GM12865 (cell line): Measurements from ENCODE around the gene MBD3L5.

Experiments used
- DNase-seq: peaks from one replicate; pipeline ENCODE4 v3.0.0; 2010; ENCODE audit warnings: low read depth
- H3K4me3 ChIP-seq: 2 replicates; pipeline ENCODE4 v1.5.1; 2011; ENCODE audit warnings: mild to moderate bottlenecking, low read depth, low read length, control low read depth
- TF ChIP-seq, protein P1 (sequence below): IDR thresholded peaks from 2 replicates; pipeline ENCODE4 v1.5.1; 2011; ENCODE audit warnings: low read length, control low read depth, low read depth, inconsistent platforms; ENCODE audit not compliant: insufficient read depth; ENCODE audit errors: missing control alignments

MBD3L5 gene

DNA sequence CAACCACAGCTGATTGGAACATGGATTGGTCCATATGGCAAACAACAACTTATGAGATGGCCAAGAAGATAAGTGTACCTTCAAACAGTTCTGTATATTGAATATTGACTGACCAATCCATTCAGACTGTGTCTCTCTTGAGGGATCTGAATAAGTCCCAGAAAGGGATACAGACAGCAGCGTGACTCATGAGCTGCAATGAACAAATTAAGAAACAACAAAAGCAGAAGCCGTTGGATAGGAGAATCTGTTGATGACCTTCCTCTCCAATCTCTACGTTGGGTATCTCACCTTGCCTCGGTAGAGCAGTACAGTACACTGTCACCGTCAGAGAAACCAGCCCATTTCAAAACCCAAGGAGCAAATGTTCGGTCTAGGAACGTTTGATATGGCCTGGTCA lies 30.4 kb upstream of the MBD3L5 start:
- TF ChIP-seq, protein P1, sequence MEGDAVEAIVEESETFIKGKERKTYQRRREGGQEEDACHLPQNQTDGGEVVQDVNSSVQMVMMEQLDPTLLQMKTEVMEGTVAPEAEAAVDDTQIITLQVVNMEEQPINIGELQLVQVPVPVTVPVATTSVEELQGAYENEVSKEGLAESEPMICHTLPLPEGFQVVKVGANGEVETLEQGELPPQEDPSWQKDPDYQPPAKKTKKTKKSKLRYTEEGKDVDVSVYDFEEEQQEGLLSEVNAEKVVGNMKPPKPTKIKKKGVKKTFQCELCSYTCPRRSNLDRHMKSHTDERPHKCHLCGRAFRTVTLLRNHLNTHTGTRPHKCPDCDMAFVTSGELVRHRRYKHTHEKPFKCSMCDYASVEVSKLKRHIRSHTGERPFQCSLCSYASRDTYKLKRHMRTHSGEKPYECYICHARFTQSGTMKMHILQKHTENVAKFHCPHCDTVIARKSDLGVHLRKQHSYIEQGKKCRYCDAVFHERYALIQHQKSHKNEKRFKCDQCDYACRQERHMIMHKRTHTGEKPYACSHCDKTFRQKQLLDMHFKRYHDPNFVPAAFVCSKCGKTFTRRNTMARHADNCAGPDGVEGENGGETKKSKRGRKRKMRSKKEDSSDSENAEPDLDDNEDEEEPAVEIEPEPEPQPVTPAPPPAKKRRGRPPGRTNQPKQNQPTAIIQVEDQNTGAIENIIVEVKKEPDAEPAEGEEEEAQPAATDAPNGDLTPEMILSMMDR = no peak
- DNase-seq = no peak

DNA sequence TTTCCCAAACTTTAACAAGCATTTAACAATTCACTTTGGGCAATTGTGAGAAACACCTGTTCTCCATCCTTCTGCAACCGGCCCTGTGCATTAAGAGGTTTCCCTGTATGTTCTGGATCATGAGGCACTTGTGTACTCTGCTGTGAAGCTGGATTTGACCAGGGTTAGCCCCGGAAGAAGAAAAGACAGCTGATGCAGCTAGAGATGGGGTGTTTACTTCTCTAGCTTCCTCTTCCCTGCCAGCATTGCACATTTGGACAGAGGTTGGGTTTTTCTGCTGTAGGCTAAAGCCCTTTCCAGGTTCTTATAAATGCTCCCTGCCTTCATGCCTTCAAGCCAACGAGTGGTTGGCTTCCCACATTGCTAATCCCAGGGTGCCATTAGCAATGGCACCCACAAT lies 30.0 kb upstream of the MBD3L5 start:
- TF ChIP-seq, protein P1 = no peak
- no peak for DNase-seq
- H3K4me3 ChIP-seq = no peak overlapping the region

More for the DNA sequence above, 30.4 kb upstream of the MBD3L5 start:
- no peak overlapping the region for H3K4me3 ChIP-seq

DNA sequence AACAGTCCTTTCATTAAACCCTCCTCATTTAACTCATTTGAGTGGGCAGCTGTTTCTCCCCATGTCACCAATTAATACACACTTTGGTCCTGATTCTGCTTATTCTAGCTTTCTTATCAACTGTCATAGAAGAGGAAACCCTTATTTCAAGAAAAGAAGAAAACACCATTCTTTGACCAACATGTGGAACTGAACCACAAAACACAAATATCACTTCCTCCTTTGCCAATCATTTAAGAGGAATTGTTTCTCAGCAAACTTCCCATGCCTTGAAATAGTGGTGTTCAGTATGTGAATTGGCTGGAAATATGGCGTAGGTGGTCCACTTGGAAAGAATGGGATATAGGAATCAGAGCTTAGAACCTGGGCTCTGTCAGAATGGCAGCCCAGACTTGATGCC lies 29.6 kb upstream of the MBD3L5 start:
- H3K4me3 ChIP-seq = no peak overlapping the region
- no peak for DNase-seq
- TF ChIP-seq, protein P1 = no peak

DNA sequence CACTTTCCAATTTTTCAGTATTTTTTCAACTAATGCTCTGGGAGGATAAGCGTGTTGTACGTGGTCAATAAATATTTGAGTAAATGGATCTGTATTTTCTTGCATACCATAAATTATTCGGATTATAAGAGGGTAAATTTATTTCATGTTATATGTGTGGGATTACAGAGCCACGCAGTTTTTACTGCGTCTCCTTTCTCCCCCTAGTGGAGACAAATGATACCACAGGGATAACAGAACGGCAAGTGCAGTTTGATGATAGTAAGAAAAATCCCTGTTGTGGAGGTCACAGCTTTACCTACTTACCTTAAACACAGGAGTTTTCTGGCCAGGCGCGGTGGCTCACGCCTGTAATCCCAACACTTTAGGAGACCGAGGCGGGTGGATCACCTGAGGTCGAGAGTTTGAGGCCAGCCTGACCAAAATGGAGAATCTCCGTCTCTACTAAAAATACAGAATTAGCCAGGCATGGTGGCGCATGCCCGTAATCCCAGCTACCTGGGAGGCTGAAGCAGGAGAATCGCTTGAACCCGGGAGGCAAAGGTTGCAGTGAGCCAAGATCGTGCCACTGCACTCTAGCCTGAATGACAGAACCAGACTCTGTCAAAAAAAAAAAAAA lies 26.0 kb upstream of the MBD3L5 start:
- no peak overlapping the region for H3K4me3 ChIP-seq
- TF ChIP-seq, protein P1 = no peak
- DNase-seq = no peak

DNA sequence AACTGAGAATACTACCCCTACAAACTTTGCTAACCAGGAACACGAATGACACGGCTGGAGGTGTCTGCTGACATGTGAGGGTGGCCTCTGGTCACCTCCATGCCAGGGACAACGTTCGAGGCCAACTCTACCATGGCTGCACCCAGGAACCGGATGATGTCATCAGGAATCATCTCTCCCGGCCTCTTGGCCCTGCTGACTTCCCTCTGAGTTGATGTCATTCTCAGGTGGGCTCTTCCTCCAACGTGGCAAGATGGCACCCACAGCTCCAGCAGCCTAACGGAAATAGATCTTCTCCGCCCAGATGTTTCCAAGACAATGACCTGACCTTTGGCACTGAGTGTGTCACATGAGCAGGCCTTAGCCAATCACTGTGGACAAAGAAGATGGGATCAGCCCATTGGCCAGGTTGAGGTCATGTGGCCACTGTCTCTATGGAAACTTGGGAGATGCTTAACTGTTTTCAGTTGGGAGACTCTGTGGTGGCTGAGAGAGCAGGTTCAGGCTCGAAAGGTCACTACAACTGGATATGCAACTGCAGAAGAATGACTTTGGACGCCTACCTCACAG lies 24.2 kb upstream of the MBD3L5 start:
- no peak for DNase-seq
- H3K4me3 ChIP-seq = no peak overlapping the region
- TF ChIP-seq, protein P1 = no peak

DNA sequence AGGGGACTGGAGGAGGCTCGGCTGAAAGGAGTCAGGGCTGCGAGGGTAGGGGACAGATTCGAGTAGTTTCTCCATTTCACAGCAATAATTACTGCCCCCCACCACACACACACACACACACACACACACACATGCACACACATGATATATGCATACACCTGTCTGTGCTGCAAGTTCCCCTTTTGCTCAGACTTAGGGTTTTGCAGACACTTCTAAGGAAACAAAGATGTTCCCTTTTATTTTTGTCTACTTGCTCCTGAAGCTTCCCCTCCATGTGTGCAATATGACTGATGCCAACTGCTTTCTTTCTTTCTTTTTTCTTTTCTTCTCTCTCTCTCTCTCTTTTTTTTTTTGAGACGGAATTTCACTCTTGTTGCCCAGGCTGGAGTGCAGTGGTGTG lies 22.5 kb upstream of the MBD3L5 start:
- H3K4me3 ChIP-seq = no peak overlapping the region
- DNase-seq = no peak
- TF ChIP-seq, protein P1 = no peak
